Ammon's horn (tissue), 1 donor: Measurements from ENCODE around the gene KRABD2.
"Not testable (repeated sequence)": the region's sequence is repeated elsewhere in the genome, so short reads cannot be mapped to it uniquely, and the experiment has no call there.

ENCODE experiments used
- DNase-seq: peaks from one replicate; pipeline ENCODE4 v3.0.0-alpha.2; 2016; ENCODE audit warnings: low spot score

Gene KRABD2

DNA sequence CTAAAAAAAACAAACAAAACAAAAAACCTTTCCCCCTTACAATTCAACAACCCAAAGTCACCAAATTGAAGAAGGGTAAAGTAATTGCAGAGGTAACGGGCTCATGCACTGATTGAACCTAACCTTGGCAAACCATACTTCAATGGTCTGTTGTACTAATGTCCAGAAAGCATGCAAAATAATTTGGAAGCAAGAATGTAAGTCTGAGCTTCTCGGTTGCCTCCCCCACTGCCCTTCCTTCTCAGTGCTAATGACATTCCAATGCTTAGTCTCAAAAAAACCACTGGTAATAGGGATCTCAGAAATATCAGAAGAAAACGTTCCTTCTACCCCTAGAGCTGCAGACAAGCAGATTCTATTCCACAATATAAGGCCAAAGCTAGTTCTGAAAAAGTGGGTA lies 15.8 kb downstream of the KRABD2 start:
- DNase-seq, result no peak

GRCh38 chr17:8360260-8360659 lies 16.2 kb downstream of the KRABD2 start:
- DNase-seq, result no peak

- peak; percentile 70 for DNase-seq
Measured at GRCh38 chr17:8359769-8360168, 16.7 kb downstream of the KRABD2 start.

DNA sequence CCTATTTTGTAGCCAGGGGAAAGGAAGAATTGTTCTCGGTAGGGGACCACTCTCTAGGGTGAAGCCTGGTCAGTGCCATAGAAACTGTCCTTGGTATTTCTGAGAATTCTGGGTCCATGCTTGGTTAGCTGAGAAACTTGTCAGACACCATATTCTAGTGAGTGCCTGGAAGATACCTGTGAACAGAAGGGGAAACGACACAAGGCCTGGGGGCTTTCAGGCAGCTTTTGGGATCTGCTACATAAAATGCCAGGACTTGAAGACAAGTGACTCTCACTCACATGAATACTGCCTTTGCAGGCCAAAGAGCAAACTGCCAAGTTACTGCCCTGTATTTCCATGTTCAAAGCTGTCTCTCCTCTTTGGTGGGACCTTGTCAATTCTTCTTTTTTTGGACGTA lies 18.6 kb downstream of the KRABD2 start:
- no peak for DNase-seq

GRCh38 chr17:8354236-8354635 lies 22.3 kb downstream of the KRABD2 start:
- no peak for DNase-seq

DNA sequence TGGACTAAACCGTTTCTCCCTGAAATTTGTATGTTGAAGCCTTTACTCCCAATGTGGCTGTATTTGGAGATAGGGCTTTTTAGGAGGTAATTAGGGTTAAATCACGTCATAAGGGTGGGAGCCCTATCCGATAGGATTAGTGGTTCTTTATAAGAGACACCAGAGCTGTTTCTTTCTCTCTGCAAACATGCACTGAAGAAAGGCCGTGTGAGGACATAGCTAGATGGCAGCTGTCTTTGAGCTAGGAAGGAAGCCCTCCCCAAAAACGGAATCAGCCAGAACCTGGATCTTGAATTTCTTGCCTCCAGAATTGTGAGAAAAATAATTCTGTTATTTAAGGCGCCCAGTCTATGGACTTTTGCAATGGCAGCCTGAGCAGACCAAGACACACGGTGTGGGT lies 22.8 kb downstream of the KRABD2 start:
- DNase-seq, result no peak

DNA sequence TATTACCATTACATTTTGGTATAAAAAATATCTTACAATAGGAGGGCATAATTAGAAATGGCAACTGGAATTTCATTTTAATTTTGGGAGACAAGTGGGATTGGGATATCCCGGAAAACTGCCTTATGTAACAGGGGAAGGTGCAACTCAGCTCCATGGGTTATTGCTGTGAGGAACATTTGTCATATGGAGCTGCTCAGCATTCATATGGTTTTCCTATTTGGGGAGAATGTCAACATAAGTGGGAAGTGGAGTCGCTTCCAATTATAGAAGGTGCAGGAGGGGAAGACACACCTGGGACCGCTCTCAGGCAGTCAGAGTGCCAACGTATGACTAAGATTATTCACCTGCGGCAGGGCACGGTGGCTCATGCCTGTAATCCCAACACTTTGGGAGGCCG lies 26.2 kb downstream of the KRABD2 start:
- DNase-seq, result no peak

DNA sequence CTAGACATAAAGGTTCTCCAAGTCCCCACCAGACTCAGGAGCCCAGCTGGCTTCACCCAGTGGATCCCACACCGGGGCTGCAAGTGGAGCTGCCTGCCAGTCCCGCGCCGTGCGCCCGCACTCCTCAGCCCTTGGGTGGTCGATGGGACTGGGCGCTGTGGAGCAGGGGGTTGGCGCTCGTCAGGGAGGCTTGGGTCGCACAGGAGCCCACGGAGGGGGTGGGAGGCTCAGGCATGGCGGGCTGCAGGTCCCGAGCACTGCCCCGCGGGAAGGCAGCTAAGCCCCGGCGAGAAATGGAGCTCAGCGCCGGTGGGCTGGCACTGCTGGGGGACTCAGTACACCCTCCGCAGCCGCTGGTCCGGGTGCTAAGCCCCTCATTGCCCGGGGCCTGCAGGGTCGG lies 29.5 kb downstream of the KRABD2 start:
- not testable (repeated sequence) for DNase-seq

- DNase-seq, result no peak
Measured at GRCh38 chr17:8345951-8346665, 30.4 kb downstream of the KRABD2 start.

DNA sequence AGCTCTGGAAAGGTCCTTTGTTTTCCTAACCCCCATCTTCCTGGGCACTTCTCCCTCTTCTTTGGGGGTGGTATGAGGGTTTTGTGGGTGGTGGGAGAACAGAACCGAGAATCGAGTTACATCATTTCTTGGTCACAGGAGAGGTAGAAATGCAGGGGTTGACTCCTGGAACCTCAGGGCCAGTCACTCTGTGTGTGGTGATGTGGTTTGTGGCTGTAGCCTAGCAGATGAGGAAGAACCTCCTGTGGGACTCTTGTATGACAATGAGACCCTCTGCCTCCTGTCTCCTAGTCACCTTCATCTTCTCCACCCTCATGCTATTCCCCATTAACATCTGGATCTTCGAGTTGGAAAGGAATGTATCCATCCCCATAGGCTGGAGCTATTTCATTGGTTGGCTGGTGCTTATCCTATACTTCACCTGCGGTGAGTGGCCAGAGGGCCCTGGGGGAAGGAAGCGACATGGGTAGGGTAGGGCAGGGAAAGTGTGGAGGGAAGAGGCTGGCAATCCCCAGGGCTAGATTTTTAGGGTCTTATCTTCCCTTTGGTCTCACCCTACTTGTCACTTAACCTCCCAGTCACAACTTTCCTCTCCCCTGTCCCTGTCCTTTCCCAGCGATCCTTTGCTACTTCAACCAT lies 31.3 kb downstream of the KRABD2 start:
- DNase-seq, result no peak

DNA sequence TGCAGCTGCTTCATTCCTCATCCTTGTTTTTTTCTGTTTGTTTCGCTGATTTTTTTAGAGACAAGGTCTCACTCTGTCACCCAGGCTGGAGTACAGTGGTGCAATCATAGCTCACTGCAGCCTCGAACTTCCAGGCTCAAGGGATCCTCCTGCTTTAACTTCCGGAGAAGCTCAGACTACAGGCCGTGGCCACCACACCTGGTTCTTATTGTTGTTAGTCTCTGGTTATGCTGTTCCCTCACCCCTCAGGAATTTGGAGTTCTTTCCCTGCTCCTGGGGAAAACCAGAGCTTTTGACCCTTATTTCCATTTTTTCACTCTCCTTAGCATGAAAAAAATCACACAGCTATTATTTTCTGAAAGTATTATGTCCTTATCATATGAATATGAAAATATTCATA lies 35.0 kb downstream of the KRABD2 start:
- DNase-seq, result no peak

- no peak for DNase-seq
Measured at GRCh38 chr17:8339540-8339939, 37.0 kb downstream of the KRABD2 start, which contains the start of gene ODF4. Gene ODF4, plus strand, starts transcription at chr17:8339840. Its CDS starts 212 bp downstream, at chr17:8340052.

DNA sequence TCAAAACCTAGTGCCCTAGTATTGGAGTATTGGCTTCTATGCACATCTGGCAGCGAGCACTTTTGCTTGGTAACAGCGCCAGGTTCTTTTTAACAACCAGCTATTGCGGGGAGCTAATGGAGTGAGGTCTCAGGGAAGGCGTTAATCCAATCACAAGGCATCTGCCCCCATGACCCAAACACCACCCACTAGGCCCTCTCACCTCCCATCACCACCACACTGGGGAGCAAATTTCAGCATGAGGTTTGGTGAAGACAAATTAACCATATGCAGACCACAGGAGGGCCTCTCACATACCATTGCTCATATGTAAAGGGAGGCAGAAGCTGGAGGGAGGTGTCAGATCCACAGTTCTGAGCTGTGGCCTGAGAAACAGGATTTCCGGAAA lies 37.8 kb downstream of the KRABD2 start:
- DNase-seq, result no peak

GRCh38 chr17:8337802-8338752 lies 38.4 kb downstream of the KRABD2 start:
- DNase-seq, result no peak

- DNase-seq, result no peak
Measured at GRCh38 chr17:8333281-8333680, 43.2 kb downstream of the KRABD2 start.

DNA sequence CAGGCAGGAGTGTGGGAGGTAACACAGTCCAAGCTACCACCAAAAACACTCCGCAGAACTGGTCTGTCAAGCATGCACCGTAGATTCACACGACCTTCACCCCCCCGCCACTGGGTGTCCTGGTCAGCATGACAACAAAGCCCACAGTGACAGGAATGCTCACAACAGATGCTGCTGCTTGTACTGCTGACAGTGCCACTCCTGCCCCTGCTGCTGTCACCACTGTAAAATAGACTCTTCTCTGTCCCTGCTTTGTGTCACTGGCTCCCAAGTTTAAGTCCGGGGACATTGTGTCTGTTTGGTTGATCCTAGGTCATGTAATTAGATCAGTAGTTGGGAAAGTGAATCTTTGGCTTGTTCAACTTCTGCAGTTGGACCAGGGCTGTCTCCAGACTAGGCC lies 43.8 kb downstream of the KRABD2 start:
- no peak for DNase-seq

GRCh38 chr17:8332128-8332527 lies 44.4 kb downstream of the KRABD2 start:
- no peak for DNase-seq

- no peak for DNase-seq
Measured at GRCh38 chr17:8327303-8327649, 49.2 kb downstream of the KRABD2 start.
